ENCODE results near the gene HELZ. TPM values are rescaled to one million over a fixed set of nuclear protein-coding genes. Genes with fewer than 3 reads are reported as not detected.
"Not testable (repeated sequence)": the region's sequence is repeated elsewhere in the genome, so short reads cannot be mapped to it uniquely, and the experiment has no call there.

The HELZ gene
- total RNA-seq, 1 donor = 89.8 TPM

DNA sequence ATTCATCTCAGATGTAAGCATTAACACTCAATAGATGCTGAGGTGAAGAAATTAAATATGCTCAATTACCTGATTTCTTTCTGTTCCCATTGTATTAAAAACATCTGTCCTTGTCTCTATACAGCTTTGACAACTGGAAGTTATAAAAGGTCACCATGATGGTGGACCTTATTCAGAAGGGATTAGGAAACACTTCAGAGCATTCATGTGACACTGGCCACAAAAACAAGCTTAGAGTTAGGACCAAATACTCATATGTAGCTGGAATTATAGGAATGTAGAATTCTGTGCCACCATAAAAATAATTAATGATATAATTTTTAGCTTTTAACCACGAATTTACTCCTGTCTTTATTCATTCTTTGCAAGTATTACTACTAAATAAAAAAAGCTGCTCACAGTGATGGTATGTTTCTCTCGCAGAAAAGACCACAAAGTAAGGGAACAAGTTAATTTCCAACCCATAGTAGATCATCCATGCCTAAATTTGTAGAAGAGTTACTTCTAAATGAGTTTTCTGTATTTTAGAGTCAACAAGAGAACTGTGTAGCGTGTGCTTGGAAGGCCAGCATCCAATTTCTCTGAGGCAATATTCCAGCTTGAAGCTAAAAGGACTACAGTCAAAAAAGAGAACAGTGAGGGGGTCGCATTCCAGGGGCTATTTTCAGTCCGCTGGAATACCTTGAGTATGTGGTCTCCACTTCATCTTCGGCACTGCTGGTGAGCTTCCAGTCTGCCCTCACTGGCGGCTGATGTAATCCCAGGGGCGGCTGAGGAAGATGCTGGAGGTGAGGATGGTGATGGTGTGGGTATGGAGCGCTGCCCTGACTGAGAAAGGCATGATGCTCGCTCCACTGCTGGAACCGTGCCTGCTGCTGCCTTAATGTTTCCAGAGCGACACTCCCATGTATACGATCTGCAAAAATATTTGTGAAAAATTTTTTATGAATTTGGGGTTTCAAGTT is 136.9 kb downstream of the HELZ start:
- DNase-seq (ENCODE audit: low read depth) = peak; percentile 24
- TF ChIP-seq, protein P1, sequence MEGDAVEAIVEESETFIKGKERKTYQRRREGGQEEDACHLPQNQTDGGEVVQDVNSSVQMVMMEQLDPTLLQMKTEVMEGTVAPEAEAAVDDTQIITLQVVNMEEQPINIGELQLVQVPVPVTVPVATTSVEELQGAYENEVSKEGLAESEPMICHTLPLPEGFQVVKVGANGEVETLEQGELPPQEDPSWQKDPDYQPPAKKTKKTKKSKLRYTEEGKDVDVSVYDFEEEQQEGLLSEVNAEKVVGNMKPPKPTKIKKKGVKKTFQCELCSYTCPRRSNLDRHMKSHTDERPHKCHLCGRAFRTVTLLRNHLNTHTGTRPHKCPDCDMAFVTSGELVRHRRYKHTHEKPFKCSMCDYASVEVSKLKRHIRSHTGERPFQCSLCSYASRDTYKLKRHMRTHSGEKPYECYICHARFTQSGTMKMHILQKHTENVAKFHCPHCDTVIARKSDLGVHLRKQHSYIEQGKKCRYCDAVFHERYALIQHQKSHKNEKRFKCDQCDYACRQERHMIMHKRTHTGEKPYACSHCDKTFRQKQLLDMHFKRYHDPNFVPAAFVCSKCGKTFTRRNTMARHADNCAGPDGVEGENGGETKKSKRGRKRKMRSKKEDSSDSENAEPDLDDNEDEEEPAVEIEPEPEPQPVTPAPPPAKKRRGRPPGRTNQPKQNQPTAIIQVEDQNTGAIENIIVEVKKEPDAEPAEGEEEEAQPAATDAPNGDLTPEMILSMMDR (IDR thresholded peaks at IDR 0.05; ENCODE audit: insufficient read depth, low read depth, low read length) = no peak
- no peak overlapping the region for H3K4me3 ChIP-seq (ENCODE audit: low read depth, low read length)

- TF ChIP-seq, protein P1 (IDR thresholded peaks at IDR 0.05; ENCODE audit: insufficient read depth, low read depth, low read length) = no peak
- DNase-seq (ENCODE audit: low read depth) = no peak
- no peak overlapping the region for H3K4me3 ChIP-seq (ENCODE audit: low read depth, low read length)
Observed at GRCh38 chr17:67107171-67107570, 137.8 kb downstream of the HELZ start.

- TF ChIP-seq, protein P1 (IDR thresholded peaks at IDR 0.05; ENCODE audit: insufficient read depth, low read depth, low read length) = no peak
- peak; percentile 71 for DNase-seq (ENCODE audit: low read depth)
- no peak overlapping the region for H3K4me3 ChIP-seq (ENCODE audit: low read depth, low read length)
Observed at GRCh38 chr17:67105213-67105612, 139.8 kb downstream of the HELZ start.

- not testable (repeated sequence) for DNase-seq (ENCODE audit: low read depth); H3K4me3 ChIP-seq (ENCODE audit: low read depth, low read length)
Observed at GRCh38 chr17:67104641-67105040, 140.4 kb downstream of the HELZ start.

- TF ChIP-seq, protein P1 (IDR thresholded peaks at IDR 0.05; ENCODE audit: insufficient read depth, low read depth, low read length) = no peak
- DNase-seq (ENCODE audit: low read depth) = no peak
- H3K4me3 ChIP-seq (ENCODE audit: low read depth, low read length) = no peak overlapping the region
Observed at GRCh38 chr17:67098006-67098405, 147.0 kb downstream of the HELZ start.

GRCh38 chr17:67096609-67097008 is 148.4 kb downstream of the HELZ start:
- DNase-seq (ENCODE audit: low read depth) = no peak
- no peak overlapping the region for H3K4me3 ChIP-seq (ENCODE audit: low read depth, low read length)
- TF ChIP-seq, protein P1 (IDR thresholded peaks at IDR 0.05; ENCODE audit: insufficient read depth, low read depth, low read length) = no peak

GRCh38 chr17:67095803-67096202 is 149.2 kb downstream of the HELZ start:
- no peak overlapping the region for H3K4me3 ChIP-seq (ENCODE audit: low read depth, low read length)
- DNase-seq (ENCODE audit: low read depth) = peak; percentile 20
- TF ChIP-seq, protein P1 (IDR thresholded peaks at IDR 0.05; ENCODE audit: insufficient read depth, low read depth, low read length) = no peak

DNA sequence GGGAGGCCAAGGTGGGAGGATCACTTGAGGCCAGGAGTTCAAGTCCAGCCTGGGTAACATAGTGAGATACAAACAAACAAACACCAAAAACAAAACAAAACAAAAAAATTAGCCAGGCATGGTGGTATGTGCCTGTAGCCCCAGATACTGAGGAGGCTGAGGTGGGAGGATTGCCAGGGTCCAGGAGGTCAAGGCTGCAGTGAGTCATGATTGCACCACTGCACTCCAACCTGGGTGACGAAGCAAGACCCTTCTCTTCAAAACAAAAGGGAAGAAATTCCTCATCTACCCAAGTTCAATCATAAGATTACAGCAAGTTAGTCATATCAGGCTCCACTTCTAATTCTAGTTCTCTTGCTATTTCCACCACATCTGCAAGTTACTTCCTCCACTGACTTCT is 149.7 kb downstream of the HELZ start:
- peak; percentile 74 for DNase-seq (ENCODE audit: low read depth)
- not testable (repeated sequence) for H3K4me3 ChIP-seq (ENCODE audit: low read depth, low read length)

Data from fibroblast of villous mesenchyme (primary cell).